Brain pericyte (primary cell): ENCODE results near the gene ACTN4.
A peak's percentile ranks its signal among the peaks of the same experiment; 100 is the strongest.
"Not testable (repeated sequence)": the region's sequence is repeated elsewhere in the genome, so short reads cannot be mapped to it uniquely, and the experiment has no call there.

Experiments
- DNase-seq: peaks from one replicate; pipeline ENCODE4 v3.0.0-alpha.2; 2012; ENCODE audit warnings: low read depth, low spot score

The ACTN4 gene

DNA sequence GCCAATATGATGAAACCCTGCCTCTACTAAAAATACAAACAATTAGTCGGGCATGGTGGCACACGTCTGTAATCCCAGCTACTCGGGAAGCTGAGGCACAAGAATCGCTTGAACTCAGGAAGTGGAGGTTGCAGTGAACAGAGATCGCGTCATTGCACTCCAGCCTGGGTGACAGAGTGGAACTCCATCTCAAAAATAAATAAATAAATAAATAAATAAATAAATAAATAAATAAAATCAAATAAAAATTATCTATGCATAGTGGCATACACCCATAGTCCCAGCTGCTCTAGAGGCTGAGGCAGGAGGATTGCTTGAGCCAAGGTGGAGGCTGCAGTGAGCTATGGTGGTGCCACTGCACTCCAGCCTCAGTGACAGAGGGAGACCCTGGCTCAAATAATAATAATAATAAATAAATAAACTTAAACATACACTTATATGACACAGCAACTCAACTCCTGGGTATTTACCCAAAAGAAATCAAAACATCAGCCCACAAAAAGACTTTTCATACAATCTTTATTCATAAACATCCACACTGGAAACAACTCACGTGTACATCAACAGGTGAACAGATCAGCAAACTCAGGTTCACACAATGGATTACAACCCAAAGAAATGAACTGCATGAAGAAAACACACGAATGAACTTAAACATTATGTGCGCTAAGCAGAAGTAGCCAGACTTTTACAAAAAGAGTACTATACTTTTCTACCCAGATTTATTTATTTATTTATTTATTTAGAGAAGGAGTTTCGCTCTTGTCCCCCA, 119.0 kb downstream of the ACTN4 start:
- DNase-seq = no peak

DNA sequence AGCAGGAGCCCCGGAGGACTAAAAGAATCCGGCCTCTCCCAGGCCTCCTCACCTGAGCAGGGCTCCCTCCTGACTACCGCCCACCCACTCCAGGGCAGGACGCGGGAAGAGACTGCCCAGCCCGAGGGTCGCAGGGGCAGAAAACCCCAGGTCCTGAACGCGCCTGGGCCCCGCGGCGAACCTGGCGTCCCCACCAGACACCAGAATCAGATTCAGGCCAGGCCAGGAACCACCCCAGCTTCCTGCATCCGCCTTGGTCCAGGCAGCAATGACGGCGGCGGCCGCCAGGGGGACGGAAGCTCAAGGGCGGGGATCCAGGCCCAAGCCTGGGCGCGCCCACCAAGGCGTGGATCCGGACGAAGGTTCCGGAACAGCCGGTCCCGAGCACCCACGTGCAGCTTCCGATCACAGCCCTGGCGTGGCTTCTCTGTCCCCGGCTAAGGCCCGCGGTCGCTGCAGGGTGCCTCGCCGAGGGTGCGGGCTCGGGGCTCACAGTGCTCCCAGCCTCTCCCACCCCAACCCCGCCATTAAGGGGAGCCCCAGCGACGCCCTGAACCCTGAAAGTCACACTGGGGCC, 122.3 kb downstream of the ACTN4 start:
- peak; percentile 12 for DNase-seq

DNA sequence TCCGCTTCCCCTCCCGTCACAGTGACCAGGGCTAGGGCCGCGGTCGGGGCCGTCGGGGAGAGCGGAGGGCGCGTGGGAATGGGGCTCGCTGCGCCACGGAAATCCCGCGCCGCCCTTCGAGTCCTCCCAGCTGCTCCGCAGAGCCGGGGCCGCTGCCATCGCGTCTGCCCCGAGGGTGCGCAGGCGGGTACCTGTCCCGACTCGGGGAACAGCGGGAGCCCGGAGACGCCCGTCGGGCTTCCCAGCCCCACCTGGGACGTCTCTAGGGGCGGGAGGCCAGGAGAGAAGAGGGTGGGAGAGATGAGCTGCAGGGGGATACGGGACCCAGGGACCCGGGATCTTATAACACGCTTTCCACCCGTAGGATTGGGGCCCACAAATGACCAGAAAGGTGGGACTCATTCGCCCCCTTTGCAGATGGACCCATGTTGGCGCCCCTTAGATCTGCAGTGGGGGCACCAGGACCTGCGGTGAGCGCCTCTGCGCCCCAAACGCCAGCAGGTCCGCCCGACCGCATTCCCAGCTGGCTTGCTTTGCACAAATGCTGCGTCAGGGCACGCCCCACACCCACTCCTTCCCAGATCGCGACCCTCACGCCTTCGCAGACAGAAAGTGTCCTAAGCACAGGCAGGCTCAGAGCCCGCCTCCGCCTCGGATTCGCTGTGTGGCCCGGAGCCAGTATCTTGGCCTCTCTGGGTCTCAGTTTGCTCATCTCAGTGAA, 122.9 kb downstream of the ACTN4 start:
- DNase-seq = not testable (repeated sequence)

DNA sequence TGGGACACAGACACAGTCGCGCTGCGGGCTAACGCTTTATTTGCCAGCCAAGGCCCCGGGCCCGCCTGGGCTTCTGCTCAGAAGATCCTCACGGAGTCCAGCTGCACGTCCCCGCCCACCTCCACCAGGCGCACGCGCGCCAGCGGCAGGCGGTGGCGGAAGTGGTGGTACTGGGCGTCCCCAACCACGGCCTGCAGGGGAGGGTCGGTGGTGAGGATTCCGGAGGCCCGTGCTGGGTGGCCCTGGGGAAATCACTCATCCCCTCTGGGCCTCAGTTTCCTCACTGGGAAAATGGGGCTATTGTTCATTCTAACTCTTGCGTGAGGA, 123.5 kb downstream of the ACTN4 start:
- DNase-seq = not testable (repeated sequence)

DNA sequence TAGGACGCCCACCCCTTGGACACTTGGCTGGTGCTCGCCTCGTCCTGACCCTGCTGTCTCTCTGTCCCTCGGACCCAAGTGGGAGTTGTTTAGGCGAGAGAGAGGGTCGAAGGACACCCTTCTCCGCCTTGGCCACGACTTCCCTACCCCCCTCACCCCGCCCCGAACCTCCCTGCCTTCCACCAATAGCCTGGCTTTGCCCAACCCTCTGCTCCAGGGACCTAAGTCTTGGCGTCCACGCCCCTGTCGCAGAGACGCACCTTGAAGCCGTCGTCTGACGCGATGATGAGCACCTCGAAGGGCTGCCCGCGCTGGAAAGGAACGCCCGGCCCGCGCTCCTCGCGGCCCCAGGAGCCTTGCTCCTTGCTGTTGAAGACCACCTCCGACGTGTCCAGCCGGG, 124.1 kb downstream of the ACTN4 start:
- DNase-seq = not testable (repeated sequence)

DNA sequence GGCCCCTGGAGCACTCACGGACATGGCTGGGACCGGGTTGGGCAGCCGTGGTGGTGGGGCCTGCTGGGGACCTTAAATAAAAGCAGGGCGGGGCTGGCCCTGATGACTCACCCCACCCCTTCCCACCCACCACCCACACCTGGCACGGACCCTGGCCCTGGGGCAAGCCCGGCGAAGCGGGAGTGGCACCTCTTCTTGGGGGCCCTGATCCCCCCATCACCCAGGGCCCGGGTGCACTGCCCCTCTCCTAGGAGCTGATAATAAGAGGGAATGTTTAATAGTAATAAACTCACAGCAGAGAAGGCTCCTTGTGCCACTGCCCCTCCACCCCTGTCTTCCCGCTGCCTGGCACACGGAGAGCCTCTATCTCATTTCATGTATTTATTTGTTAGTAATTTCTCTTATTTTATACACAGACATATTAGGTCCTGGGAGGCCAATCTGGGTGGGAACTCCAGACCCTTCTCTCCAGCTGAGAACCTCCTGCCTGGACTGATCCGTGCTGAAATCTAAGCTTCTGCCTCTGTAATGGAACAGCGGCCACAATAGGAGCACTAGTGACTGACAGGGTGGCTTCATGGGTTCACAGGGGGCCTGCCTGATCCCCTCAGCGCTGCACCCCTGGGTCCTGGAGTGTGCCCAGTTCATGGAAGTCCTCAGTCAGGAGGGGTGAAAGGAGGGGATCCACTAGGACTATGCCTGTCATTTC, 126.2 kb downstream of the ACTN4 start, which contains the start of gene LGALS7:
Gene LGALS7 (minus strand): TSS at position 49 of the 709 bp plus-strand sequence. CDS start 25 bp downstream, at position 24.
- DNase-seq = no peak

DNA sequence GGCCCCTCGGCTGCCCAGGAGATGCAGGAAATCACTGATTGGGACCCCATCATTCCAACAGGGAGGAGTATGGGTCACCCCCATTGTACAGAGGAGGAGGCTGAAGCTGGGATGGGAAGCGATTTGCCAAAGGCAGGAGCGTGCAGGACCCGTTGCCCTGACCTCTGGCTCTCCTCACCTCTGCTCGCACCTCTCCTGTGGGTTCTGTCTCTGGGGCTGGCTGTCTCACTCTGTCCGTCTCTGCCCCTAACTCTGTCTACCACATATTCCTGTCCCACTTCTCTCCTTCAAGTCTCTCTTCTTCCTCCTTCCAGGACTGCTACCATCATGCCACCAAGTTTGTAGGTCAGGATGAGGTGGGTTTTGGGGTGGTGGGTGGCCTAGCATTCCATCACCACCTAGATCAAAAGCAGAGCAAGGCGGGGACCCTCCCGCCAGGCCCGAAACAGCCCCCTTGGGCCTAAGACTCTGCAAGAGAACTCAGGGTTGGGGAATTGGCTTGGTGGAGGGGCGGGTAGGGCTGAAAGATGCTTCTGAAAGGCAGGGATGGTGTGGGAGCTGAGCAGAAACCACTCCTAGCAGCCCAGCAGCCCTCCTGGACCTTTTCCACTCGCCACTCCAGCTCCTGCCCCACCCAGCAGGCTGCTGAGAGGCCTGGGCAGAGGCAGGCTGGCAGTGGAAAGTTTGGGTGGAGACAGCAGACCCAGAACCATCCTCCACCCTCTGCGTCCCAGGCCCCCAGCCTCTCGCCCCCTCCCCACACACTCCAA, 126.9 kb downstream of the ACTN4 start:
- no peak for DNase-seq

DNA sequence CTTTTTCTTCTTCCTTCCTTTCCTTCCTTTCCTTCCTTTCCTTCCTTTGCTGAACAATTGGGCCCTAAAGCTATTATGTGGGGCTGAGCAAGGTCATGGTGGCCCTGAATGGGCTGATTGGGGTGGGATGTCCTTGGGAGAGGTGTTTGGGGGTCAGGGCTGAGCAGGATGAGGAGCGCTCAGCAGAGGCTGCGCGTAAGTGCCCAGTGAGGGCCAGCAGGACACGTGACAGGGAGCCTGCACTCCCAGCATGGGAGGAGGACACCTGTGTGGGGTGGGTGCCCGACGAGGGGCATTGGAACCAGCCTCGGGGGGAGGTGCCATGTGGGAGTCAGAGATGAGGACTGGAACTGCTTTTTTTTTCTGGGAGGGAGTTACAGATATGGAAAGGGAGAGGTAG, 131.3 kb downstream of the ACTN4 start:
- no peak for DNase-seq

DNA sequence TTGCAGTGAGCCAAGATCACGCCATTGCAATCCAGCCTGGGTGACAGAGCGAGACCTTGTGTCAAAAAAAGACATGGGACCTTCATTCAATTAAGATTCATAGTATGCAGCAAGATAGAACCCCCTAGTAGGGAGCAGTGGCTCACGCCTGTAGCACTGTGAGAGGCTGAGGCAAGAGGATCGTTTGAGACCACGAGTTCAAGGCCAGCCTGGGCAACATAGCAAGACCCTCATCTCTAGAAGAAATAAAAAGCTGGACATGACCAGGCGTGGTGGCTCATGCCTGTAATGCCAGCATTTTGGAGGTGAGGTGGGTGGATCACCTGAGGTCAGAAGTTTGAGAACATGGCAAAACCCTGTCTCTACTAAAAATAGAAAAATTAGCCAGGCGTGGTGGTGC, 133.0 kb downstream of the ACTN4 start:
- DNase-seq = no peak

DNA sequence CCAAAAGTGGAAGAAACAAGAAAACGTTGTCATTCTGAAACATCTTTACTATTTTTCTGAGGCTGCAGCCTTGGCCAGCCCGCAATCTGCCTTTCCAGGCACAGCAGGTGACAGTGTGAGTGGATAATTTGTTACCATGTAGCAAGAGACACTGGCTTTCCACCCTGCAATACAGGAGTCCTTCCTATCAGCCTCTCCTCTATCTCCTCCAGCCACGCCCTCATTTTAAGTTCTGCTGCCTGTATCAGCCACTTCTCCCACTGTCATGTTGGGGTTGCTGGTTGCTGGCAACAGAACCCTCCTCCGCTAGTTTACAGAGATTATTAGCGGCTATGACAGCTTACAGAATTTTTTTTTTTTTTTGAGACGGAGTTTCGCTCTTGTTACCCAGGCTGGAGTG, 133.6 kb downstream of the ACTN4 start:
- DNase-seq = no peak
